Upper lobe of left lung (tissue), 4 donors: ENCODE results near the gene KRT31.

ENCODE experiments used
- CTCF ChIP-seq, 6 experiments: fragments of 450-650 bp in 4 of 6; fragments of 200-600 bp in 2 of 6; sonication (generic) in 2 of 6; IDR thresholded peaks; one replicate each; pipeline ENCODE4 v1.5.1; 2016 to 2019; ENCODE audit warnings: antibody characterized with exemption in 6 of 6
- EP300 ChIP-seq, 4 donors: sonication (generic); formaldehyde crosslinking; IDR thresholded peaks; one replicate each; pipeline ENCODE4 v1.5.1; 2017; ENCODE audit warnings: antibody characterized with exemption in 4 of 4, control low read depth in 2 of 4
- POLR2A ChIP-seq, 4 donors: fragments of 450-650 bp; IDR thresholded peaks; one replicate each; pipeline ENCODE4 v1.5.1; 2016 to 2017; ENCODE audit warnings: antibody characterized with exemption in 4 of 4, mild to moderate bottlenecking in 2 of 4
- POLR2AphosphoS5 ChIP-seq, 2 donors: sonication (generic); formaldehyde crosslinking; IDR thresholded peaks; one replicate each; pipeline ENCODE4 v1.5.1; 2017; ENCODE audit warnings: antibody characterized with exemption in 2 of 2

GRCh38 chr17:41354536-41354935 lies 42.9 kb downstream of the KRT31 start:
- TF ChIP-seq CTCF (IDR thresholded peaks at IDR 0.05), result no peak
- no peak for TF ChIP-seq POLR2AphosphoS5 (IDR thresholded peaks at IDR 0.05)
- TF ChIP-seq POLR2A (IDR thresholded peaks at IDR 0.05), result no peak
- TF ChIP-seq EP300 (IDR thresholded peaks at IDR 0.05), result no peak
